Mesendoderm (in vitro differentiated cells): Measurements from ENCODE around the gene PCDHGA3. TPM values are rescaled to one million over a fixed set of nuclear protein-coding genes. Genes with fewer than 3 reads are reported as not detected.
A peak's percentile ranks its signal among the peaks of the same experiment; 100 is the strongest.
"Not testable (repeated sequence)": the region's sequence is repeated elsewhere in the genome, so short reads cannot be mapped to it uniquely, and the experiment has no call there.

Experiments used
- DNase-seq: peaks from one replicate; pipeline ENCODE4 v3.0.0; 2013
- H2AK5ac ChIP-seq: 2 replicates; pipeline ENCODE4 v1.6.1; 2013; ENCODE audit warnings: low read length, inconsistent platforms
- H2BK120ac ChIP-seq: 2 replicates; pipeline ENCODE4 v1.6.1; 2013; ENCODE audit warnings: low read depth, mild to moderate bottlenecking, low read length, moderate library complexity, mixed read lengths
- H2BK15ac ChIP-seq: replicated peaks from 2 replicates; pipeline ENCODE4 v1.6.1; 2013; ENCODE audit warnings: low read depth, mild to moderate bottlenecking, moderate library complexity
- H2BK5ac ChIP-seq: 2 replicates; pipeline ENCODE4 v1.6.1; 2013; ENCODE audit warnings: low read length, inconsistent platforms
- H3K18ac ChIP-seq: 2 replicates; pipeline ENCODE4 v1.6.1; 2013; ENCODE audit warnings: mild to moderate bottlenecking, low read length, mixed read lengths
- H3K23ac ChIP-seq: one replicate; pipeline ENCODE4 v1.6.1; 2013; ENCODE audit warnings: low read length
- H3K27ac ChIP-seq: 2 replicates; pipeline ENCODE4 v1.5.1; 2013; ENCODE audit warnings: low read depth, mild to moderate bottlenecking, inconsistent platforms, low read length, moderate library complexity
- H3K27me3 ChIP-seq: 2 replicates; pipeline ENCODE4 v1.6.1; 2013; ENCODE audit warnings: low read length, control low read depth, mild to moderate bottlenecking, inconsistent platforms; ENCODE audit not compliant: insufficient read depth, poor library complexity
- H3K36me3 ChIP-seq: 2 replicates; pipeline ENCODE4 v1.6.1; 2013; ENCODE audit warnings: low read length, inconsistent platforms; ENCODE audit not compliant: control insufficient read depth, insufficient read depth
- H3K4ac ChIP-seq: one replicate; pipeline ENCODE4 v1.6.1; 2013; ENCODE audit warnings: low read depth, mild to moderate bottlenecking, low read length, moderate library complexity
- H3K4me1 ChIP-seq: 2 replicates; pipeline ENCODE4 v1.6.1; 2013; ENCODE audit warnings: low read depth, low read length, inconsistent platforms; ENCODE audit not compliant: control insufficient read depth
- H3K4me2 ChIP-seq: 2 replicates; pipeline ENCODE4 v1.6.1; 2013; ENCODE audit warnings: low read length
- H3K4me3 ChIP-seq: 2 replicates; pipeline ENCODE4 v1.5.1; 2013; ENCODE audit warnings: mild to moderate bottlenecking, low read length
- H3K56ac ChIP-seq: one replicate; pipeline ENCODE4 v1.6.1; 2013; ENCODE audit warnings: low read length
- H3K79me1 ChIP-seq: 2 replicates; pipeline ENCODE4 v1.6.1; 2013; ENCODE audit warnings: low read length, inconsistent platforms
- H3K79me2 ChIP-seq: 2 replicates; pipeline ENCODE4 v1.6.1; 2013; ENCODE audit warnings: mild to moderate bottlenecking, low read length; ENCODE audit not compliant: control insufficient read depth, insufficient read depth
- H3K9ac ChIP-seq: 2 replicates; pipeline ENCODE4 v1.6.1; 2013; ENCODE audit warnings: low read length, inconsistent platforms
- H4K5ac ChIP-seq: one replicate; pipeline ENCODE4 v1.6.1; 2013; ENCODE audit warnings: low read length
- H4K8ac ChIP-seq: one replicate; pipeline ENCODE4 v1.6.1; 2013; ENCODE audit warnings: low read depth, mild to moderate bottlenecking, control low read depth, low read length, moderate library complexity
- WGBS: extraction: QIAGEN DNeasy Blood & Tissue Kit; methylation state at CpG from one replicate; pipeline ENCODE4 v1.1.7; 2013; ENCODE audit warnings: low lambda C conversion rate, missing lambda C conversion rate; ENCODE audit not compliant: insufficient coverage; ENCODE audit errors: extremely low coverage; 5-methylcytosine and 5-hydroxymethylcytosine counted together
- polyA plus RNA-seq, 2 experiments: library from polyadenylated mRNA; stranded (reverse); fragments of 200-250 nt; gene quantifications; one replicate each; pipeline ENCODE4 v1.2.3, GENCODE V29; 2013

PCDHGA3 gene
- polyA plus RNA-seq (2013, experiment 1 of 2): 0.27 TPM
- polyA plus RNA-seq (2013, experiment 2 of 2): 0.27 TPM

DNA sequence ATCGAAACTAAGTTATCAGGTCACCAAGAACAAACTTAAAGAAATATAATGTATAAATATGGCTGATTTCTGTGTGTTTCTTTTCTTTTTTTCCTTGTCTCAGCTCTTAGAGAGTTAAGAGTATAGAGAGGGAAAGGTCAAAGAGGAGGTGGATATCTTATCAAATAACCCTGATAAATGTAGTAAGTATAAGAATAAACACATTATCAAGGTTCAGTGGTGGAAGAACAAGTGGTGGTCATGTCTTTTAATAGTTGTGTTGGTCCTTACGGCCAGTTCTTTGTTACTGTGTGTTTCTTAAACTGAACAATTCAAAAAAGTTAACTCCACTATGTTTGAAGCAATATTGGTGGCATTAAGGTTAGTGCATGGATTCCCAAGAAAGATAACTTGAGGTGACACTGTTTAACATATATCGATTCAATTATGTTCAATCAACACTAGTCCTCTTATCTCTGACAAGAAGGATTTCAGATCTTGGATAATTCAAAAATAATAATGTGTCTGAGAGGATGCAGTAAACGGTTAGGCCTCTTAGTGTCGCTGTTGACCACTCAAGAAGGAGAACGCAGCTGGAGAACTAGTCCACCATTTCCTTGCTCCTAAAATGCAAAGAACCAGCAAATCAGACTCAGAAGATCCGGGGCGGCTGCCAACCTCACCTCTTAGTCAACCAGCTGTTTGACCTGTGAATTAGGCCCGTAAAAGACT lies at the start of gene PCDHGA3:
Gene PCDHGA3 (plus strand): TSS at position 588 of the 711 bp plus-strand sequence. CDS start 205 bp downstream, outside the sequence.
- Histone ChIP-seq H3K18ac (no peak within 1 kb of the TSS), H2BK5ac (no peak within 1 kb of the TSS), H4K8ac (no peak within 1 kb of the TSS), H3K23ac (no peak within 1 kb of the TSS), H3K4me3 (no peak within 1 kb of the TSS), H3K56ac (no peak within 1 kb of the TSS), H3K4me2 (no peak within 1 kb of the TSS), H3K4me1 (no peaks in the 10 kb centered on the region), H2BK15ac (no peak within 1 kb of the TSS), H3K4ac (no peak within 1 kb of the TSS), H2AK5ac (no peak within 1 kb of the TSS), H3K79me2 (no peaks in the 10 kb centered on the region), H3K27me3 (no peaks in the 10 kb centered on the region), H2BK120ac (no peak within 1 kb of the TSS), H3K36me3 (no peaks in the 10 kb centered on the region), H4K5ac (no peak within 1 kb of the TSS), H3K9ac (no peak within 1 kb of the TSS), H3K27ac (no peak within 1 kb of the TSS), H3K79me1 (no peaks in the 10 kb centered on the region)
- DNase-seq: peak; percentile 37
- WGBS: no CpG with 5 or more reads among the region's 9 CpGs

DNA sequence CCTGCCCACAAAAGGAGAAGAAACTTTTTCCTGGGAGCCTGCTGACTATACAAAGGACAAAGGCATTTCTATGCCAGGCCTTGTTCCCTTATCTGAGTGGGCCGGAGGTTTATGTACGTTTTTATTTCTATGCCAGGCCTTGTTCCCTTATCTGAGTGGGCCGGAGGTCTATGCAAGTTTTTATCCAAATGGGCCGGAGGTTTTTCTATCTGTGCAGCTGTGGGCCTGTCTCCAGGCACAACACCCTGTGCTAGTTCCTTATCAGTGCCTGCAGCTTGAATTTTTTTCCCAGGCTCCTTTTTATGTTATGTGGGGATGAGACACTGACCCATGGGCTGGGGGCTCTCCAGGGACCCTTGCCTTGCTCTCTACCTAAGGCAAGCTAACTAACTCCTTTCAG lies 45.3 kb upstream of the PCDHGA3 start:
- H3K27ac ChIP-seq: no peak overlapping the region
- H3K9ac ChIP-seq: no peak overlapping the region
- no CpG with 5 or more reads among the region's 4 CpGs for WGBS

DNA sequence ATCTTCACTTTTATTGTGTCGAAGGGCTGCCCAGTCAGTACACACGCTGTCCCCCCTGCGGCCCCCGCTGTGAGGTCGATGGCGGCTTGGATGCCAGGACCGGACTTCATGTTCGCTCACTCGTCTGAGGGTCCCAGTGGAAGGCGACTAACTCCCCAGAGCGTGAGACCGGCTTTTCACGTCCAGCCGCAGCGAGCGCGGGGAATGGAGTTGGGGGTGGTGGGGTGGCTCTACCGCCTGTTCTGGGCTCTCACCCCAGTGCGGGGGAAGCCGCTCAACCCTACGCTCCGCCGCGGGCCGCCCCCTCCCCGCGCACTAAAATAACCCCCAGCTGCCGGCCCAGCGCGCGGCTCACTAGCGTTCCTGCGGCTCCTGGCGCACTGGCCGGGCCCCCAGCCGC lies 39.9 kb upstream of the PCDHGA3 start, which contains the start of gene SLC25A2:
Gene SLC25A2 (minus strand): TSS at position 294 of the 400 bp plus-strand sequence. CDS start 184 bp downstream, at position 110.
- Histone ChIP-seq H3K27ac (no peak within 1 kb of the TSS), H3K56ac (no peak within 1 kb of the TSS), H3K79me1 (no peaks in the 10 kb centered on the region), H2BK15ac (no peak within 1 kb of the TSS), H4K5ac (no peak within 1 kb of the TSS), H3K4me3 (no peak within 1 kb of the TSS), H3K9ac (no peak within 1 kb of the TSS), H3K27me3 (no peaks in the 10 kb centered on the region), H4K8ac (no peak within 1 kb of the TSS), H3K4ac (no peak within 1 kb of the TSS), H3K4me2 (no peak within 1 kb of the TSS), H2BK5ac (no peak within 1 kb of the TSS), H3K36me3 (no peaks in the 10 kb centered on the region), H3K4me1 (no peaks in the 10 kb centered on the region), H3K79me2 (no peaks in the 10 kb centered on the region), H2BK120ac (no peak within 1 kb of the TSS), H3K18ac (no peak within 1 kb of the TSS), H3K23ac (no peak within 1 kb of the TSS), H2AK5ac (no peak within 1 kb of the TSS)
- no CpG with 5 or more reads among the region's 36 CpGs for WGBS
- no peak for DNase-seq

More for the DNA sequence above, 45.3 kb upstream of the PCDHGA3 start:
- Histone ChIP-seq H3K79me2 (no peaks in the 10 kb centered on the region), H3K4me3 (no peak overlapping the region), H3K36me3 (no peaks in the 10 kb centered on the region), H4K8ac (no peak overlapping the region), H3K23ac (no peak overlapping the region), H2BK15ac (no peak overlapping the region), H2BK5ac (no peak overlapping the region), H3K27me3 (no peaks in the 10 kb centered on the region), H3K4me2 (no peak overlapping the region), H3K4me1 (no peaks in the 10 kb centered on the region), H2BK120ac (no peak overlapping the region), H3K18ac (no peak overlapping the region), H3K4ac (no peak overlapping the region), H3K56ac (no peak overlapping the region), H2AK5ac (no peak overlapping the region), H3K79me1 (no peaks in the 10 kb centered on the region), H4K5ac (no peak overlapping the region)
- no peak for DNase-seq

DNA sequence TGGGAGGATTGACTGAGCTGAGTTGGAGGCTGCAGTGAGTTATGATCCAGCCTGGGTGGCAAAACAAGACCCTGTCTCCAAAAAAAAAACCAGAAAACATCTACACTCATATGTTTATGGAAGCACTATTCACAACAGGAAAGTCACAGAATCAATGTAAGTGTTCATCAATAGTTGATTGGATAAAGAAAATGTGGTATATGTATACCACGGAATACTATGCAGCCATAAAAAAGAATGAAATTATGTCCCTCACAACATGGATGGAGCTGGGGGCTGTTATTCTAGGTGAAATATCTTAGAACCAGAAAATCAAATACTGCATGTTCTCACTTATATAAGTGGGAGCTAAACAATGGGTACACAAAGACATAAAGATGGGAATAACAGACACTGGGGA lies 37.0 kb upstream of the PCDHGA3 start:
- Histone ChIP-seq H4K5ac (no peak overlapping the region), H3K27ac (no peak overlapping the region), H3K4me1 (no peaks in the 10 kb centered on the region), H3K23ac (no peak overlapping the region), H3K56ac (no peak overlapping the region), H3K36me3 (no peaks in the 10 kb centered on the region), H3K4ac (no peak overlapping the region), H3K27me3 (no peaks in the 10 kb centered on the region), H2BK5ac (no peak overlapping the region), H2BK15ac (no peak overlapping the region), H3K9ac (no peak overlapping the region), H3K79me2 (no peaks in the 10 kb centered on the region), H3K79me1 (no peaks in the 10 kb centered on the region), H2BK120ac (no peak overlapping the region), H3K4me3 (no peak overlapping the region), H3K18ac (no peak overlapping the region), H2AK5ac (no peak overlapping the region), H4K8ac (no peak overlapping the region), H3K4me2 (no peak overlapping the region)
- DNase-seq: no peak
- no CpG with 5 or more reads among the region's 1 CpG for WGBS

DNA sequence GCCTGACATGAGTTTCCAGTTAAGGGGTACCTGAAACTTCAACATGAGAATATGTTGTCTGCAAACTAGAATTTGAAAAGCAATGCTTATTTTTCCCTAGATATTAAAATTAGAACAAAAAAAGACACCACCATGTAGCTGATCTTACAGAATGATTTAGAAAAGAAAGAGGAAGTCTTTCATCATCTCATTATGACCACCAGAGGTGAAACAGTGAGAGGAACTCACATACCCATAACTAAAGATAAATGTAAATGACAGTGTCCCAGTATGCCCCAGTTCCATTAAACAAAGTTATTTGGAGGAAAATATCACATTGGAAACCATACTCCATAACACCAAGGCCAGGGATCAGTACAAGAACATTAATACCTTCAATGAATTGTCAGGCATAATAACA lies 29.9 kb upstream of the PCDHGA3 start:
- no peak overlapping the region for H3K4ac ChIP-seq
- H3K36me3 ChIP-seq: no peaks in the 10 kb centered on the region
- H3K27ac ChIP-seq: no peak overlapping the region
- H3K9ac ChIP-seq: no peak overlapping the region
- no peak overlapping the region for H2BK5ac ChIP-seq
- peaks cover 6% of the 10 kb centered on the region for H3K79me2 ChIP-seq
- H2BK120ac ChIP-seq: no peak overlapping the region
- H3K4me3 ChIP-seq: no peak overlapping the region
- no peak overlapping the region for H4K8ac ChIP-seq
- no peak overlapping the region for H3K18ac ChIP-seq
- H3K27me3 ChIP-seq: no peaks in the 10 kb centered on the region
- DNase-seq: no peak
- no peak overlapping the region for H4K5ac ChIP-seq
- no peaks in the 10 kb centered on the region for H3K79me1 ChIP-seq
- H3K4me2 ChIP-seq: no peak overlapping the region
- H3K23ac ChIP-seq: no peak overlapping the region
- no peak overlapping the region for H2AK5ac ChIP-seq
- H3K56ac ChIP-seq: no peak overlapping the region
- H2BK15ac ChIP-seq: no peak overlapping the region
- H3K4me1 ChIP-seq: no peaks in the 10 kb centered on the region

DNA sequence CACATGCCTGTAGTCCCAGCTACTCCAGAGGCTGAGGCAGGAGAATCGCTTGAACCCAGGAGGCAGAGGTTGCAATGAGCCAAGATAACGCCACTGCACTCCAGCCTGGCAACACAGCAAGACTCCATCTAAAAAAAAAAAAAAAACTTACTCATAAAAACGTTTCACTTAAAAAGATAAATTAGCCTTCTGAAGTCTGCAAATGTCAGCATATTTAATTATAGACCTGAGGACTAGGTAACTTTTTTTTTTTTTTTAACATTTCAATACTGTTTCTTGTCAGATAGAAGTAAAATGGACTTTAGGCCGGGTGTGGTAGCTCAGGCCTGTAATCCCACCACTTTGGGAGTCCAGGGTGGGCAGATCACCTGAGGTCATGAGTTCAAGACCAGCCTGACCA lies 26.7 kb upstream of the PCDHGA3 start:
- H3K4me3 ChIP-seq, H3K27me3 ChIP-seq, H3K36me3 ChIP-seq, H3K4me2 ChIP-seq, H3K27ac ChIP-seq, H3K4me1 ChIP-seq, H2BK120ac ChIP-seq, H3K9ac ChIP-seq, H3K23ac ChIP-seq, H4K8ac ChIP-seq, H3K18ac ChIP-seq, H3K79me1 ChIP-seq, H4K5ac ChIP-seq, H2BK15ac ChIP-seq, DNase-seq, H3K4ac ChIP-seq, H2BK5ac ChIP-seq, H3K56ac ChIP-seq, H2AK5ac ChIP-seq: not testable (repeated sequence)
- no CpG with 5 or more reads among the region's 4 CpGs for WGBS
- H3K79me2 ChIP-seq: peaks cover 19% of the 10 kb centered on the region
